GOT3 (cell line): ENCODE results near the gene RMDN3.

Experiments
- DNase-seq: peaks from one replicate; lab custom pipeline; 2025; ENCODE audit warnings: mixed read lengths; lab: John Stamatoyannopoulos, UW

The RMDN3 gene

GRCh38 chr15:40773496-40773895 lies 18.4 kb upstream of the RMDN3 start:
- DNase-seq: no peak

DNA sequence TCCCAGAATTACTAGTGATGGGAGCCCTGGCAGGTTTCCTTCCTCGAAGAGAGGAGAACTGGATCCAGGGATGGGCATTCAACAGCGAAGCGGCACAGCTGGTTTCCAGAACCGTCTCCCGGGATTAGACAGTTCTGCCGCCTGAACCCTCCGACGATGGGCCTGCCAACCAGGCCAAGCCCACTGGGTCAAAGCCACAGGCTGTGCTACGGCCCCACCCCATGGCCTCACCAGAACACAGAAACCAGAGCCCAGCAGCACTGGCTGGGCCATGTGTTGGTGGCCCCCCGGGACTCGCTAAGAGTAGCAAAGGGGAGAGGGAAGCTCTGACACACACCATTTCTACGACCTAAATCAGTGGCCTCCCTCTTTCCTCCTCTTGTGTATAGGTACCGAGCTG lies 17.0 kb upstream of the RMDN3 start:
- DNase-seq: no peak

- no peak for DNase-seq
These were observed 16.2 kb upstream of the RMDN3 start for GRCh38 chr15:40771242-40771641.

DNA sequence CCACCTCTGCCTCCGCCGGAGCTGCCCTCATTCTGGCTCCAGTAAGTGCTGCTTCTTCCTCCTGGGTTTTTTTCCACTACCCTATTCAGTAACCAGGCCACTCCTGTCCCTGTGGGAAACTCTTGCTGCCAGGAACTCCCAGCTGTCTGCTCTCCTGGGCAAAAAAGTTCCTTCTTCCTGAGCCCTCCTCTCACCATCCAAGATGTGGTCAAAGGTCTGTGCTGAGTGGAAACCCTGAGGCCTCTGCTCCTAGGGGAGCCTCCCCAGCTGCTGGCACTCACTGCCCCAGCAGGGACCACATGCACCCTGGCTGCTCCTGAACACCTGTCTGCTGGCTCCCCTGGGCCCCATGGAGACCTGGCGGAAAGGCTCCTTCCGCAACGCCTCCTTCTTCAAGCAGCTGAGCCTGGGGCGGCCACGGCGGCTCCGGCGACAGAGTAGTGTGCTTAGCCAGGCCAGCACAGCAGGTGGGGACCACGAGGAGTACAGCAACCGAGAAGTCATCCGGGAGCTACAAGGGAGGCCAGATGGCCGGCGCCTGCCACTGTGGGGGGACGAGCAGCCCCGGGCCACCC lies 15.2 kb upstream of the RMDN3 start:
- no peak for DNase-seq

GRCh38 chr15:40769274-40770146 lies 14.5 kb upstream of the RMDN3 start, which contains the start of gene C15orf62:
C15orf62 (plus strand) TSS chr15:40769980; CDS start chr15:40770496, 516 bp downstream.
- DNase-seq: no peak

DNA sequence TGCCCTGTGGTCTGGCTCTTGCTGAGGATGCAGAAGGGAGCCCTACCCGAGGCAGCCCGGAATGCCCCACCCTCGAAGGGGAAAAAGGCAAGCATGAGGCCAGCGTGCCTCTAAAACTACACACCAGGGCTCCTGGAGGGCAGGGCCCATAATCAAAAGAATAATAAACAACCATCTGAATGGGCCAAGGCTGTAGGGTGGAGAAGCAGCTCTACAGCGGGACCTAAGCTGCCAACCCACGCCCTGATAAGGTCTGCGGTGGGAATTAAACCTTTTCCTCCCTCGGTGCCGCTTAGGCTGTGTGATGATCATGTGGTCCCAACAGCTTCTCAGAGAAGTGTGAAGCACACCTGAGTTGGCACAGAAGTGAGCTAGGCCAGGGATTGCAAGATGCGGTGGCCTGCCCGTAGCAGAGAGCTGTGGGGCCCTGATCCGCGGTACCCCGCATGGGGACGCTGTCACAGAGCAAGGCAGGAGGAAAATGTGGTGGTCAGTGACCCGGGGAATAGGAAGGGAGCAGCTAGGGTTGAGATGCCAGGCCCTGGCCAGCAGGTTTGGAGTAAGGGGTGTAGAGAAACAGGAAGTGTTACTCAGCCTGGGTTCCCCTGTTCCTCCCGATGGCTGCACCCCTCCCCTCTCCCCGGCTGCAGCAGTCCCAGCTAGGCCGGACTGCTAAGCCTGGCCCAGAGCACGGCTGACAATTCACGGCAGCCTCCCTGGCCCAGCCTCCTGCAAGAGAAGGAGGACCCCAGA lies 13.6 kb upstream of the RMDN3 start:
- no peak for DNase-seq

DNA sequence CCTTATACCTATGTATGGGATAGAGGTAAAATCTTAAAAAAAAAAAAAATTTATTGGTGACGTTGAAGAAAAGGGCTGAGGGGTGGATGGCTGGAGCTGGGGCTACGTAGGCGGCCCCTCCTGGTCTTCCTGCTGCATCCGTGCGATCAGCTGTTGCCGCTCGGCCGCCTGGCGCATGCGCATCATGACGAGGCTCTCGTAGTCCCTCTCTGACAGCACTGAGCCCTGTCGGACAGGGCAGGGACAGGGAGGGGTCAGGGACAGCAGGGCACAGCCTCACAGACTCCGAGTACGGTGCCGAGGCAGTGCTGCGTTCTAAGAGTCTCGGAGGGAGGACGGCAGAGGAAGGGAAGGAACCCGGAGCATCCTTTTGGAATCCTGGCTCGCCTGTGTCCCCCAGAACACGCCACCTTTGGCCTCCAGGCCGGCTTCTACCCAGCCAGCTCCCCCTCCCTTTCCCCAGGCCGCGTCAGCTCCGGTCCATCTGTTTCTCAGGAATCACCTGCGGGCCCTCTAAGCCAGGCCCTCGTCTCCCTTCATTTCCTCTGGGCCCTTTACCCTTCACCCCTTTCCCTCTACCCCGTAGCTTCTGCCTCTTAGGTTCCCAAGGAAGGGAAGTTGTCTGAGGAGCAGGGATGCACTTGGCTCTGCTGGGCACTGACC lies 12.9 kb upstream of the RMDN3 start:
- no peak for DNase-seq

GRCh38 chr15:40766906-40767837 lies 12.1 kb upstream of the RMDN3 start:
- no peak for DNase-seq

DNA sequence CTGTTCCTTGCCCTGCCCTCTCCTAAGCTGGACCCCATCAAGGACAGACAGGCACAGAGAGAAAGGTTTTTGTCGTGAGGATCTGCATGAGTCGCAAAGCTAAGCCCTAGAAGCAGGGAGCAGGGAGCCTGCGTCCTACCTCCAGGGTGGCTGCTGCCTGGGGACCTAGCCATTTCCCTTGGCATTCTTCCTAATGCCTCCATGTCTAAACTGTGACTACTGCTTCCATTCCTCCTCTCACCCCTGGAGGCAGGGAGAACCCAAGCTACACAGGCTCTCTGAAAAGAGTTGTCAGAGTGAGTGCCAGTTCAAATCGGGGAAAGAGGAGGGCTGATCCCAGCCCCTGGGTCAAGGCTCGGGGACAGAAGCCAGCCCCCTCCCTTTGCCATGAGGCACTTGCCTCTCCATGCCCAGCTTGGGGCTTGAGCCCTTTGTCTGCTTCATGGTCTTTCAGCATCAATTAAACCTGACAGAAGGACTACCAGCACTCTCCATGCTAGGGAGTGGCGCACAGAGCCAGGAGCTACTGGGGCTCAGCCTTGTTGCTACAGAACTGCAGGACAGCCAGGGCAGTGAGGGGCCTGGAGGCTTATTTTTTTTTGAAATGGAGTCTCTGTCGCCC lies 11.3 kb upstream of the RMDN3 start:
- no peak for DNase-seq

DNA sequence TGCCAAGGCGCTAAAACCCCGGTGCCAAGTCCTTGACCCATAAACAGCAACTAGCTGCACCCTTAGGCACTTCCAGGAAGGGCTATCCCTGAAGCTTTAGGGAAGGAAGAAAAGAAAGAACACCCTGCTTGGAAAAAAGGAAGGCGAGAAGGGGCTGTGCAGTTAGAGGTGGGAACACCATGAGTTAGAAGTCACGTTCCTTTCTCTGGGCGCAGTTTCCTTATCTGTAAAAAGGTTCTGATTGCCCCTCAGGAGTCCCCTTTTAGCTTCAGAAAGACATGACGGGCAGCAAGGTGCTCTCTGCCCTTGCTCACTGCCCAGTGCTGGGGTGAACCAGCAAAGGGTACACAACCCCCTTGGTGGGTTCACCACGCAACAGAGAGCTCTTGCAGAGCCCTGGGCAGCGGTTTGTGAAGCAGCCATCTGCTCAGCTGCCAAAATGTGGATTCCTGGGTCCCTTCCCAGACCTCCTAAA lies 9.6 kb upstream of the RMDN3 start:
- no peak for DNase-seq

- DNase-seq: no peak
These were observed 9.0 kb upstream of the RMDN3 start, which contains the start of gene GCHFR for GRCh38 chr15:40763801-40764628. GCHFR (plus strand) TSS chr15:40764068; CDS start chr15:40764181, 113 bp downstream.

DNA sequence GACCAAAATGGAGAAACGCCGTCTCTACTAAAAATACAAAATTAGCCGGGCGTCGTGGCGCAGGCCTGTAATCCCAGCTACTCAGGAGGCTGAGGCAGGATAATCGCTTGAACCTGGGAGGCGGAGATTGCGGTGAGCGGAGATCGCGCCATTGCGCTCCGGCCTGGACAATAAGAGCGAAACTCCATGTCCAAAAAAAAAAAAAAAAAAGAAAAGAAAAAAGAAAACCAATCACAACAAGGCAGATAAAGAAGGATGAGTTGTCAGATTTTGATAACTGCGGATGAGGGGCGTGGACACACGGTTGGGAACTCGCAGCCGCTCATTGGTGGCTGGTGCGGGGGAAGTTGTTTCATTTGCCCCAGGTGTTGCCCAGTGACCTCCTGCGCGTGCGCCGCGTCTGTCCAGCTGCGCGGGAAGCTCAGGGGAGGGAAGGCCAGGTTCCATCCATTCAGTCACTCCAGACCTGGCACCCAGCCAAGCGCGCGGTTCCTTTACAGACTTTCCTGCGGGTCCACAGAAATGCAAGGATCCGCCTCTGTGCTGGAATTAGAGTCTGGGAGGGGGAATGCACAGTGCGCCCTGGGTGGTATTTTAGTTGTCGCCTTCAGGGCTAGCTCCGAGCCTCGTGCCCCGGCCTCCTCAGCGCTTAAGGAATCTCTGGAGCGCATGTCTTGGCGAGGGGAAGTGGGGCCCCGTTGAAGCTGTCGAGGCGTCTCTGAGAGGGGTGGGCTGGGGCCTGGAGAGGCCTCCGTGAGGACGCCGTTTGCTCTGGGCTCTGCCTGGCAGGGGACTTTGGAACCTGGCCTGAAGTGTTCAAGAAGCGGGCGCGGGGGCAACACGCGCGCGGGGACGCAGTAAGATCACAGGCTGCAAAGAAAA lies 8.1 kb upstream of the RMDN3 start:
- no peak for DNase-seq

- no peak for DNase-seq
These were observed 4.9 kb upstream of the RMDN3 start for GRCh38 chr15:40759961-40760360.

DNA sequence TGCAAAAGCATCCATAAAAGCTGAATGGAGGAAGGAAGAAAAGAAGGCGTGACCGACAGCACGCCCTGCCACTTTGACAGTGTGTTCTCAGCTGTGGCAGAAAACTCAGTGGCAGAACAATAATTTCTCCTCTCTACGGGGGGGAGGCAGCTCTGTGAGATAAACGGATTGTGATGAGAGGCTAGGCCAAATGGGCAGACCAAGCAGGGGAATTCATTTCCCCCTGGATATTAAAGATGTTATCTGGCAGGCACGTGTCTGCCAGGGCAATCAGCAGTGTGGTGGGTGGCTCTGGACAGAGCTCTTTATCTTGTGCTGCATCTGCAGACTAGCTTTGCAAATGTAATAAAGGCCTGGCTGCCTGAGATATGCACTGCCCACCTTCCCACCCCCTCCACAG lies 1.9 kb upstream of the RMDN3 start:
- no peak for DNase-seq

DNA sequence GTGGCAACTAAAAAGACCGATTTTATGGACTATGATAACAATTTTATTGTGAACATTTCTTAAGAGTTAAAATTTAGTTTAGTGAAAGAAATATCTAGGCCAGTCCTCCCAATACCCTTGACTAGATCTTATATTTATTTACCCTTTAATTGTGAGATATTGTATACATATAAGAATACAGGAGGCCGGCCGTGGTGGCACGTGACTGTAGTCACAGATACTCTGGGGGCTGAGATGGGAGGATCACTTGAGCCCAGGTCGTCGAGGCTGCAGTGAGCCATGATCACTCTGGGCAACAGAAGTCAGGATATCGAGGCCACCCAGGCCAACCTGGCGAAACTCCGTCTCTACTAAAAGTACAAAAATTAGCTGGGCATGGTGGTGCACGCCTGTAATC lies 756 bp upstream of the RMDN3 start:
- DNase-seq: no peak

DNA sequence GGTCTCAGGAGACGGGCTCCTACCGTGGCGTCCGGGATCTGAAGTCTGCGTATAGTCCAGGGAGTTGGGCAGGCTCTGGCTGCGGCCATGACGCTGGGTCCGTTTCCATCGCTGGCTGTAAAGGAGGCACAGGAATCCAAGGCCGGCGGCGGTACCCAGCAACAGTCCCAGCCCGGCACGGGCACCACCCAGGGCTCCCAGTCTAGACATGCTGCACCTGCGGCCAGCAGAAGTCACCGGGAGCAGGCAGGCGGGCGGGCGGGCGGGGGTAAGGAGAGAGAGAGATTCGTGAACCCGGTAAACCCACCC lies 526 bp downstream of the RMDN3 start:
- no peak for DNase-seq

- DNase-seq: no peak
These were observed 3.3 kb downstream of the RMDN3 start for GRCh38 chr15:40751745-40752144.

GRCh38 chr15:40750885-40751284 lies 4.2 kb downstream of the RMDN3 start:
- no peak for DNase-seq

DNA sequence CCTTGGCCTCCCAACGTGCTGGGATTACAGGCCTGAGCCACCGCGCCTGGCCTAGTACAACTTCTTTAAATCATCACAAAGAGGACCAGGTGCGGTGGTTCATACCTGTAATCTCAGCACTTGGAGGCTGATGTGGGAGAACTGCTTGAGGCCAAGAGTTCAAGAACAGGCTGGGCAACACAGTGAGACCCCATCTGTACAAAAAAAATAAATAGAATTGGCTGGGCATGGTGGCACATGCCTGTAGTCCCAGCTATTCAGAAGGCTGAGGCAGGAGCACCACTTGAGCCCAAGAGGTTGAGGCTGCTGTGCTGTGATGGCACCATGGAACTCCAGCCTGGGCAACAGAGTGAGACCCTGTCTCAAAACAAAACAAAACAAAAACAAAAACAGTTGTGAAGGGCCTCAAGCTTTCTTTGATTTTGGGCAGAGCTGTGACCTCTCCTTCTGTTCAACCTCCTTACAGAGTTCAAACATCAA lies 5.9 kb downstream of the RMDN3 start:
- DNase-seq: no peak
